ENCODE data around the gene ITGB4. TPM values are rescaled to one million over a fixed set of nuclear protein-coding genes. Genes with fewer than 3 reads are reported as not detected.

ITGB4 gene
- total RNA-seq, 1 donor from 2014 or later: not detected

- no peak for DNase-seq (ENCODE audit: low spot score)
- Histone ChIP-seq H4K20me1 (ENCODE audit: low read depth) (no peaks in the 10 kb centered on the region), H2AFZ (replicated peaks) (no peak overlapping the region), H3K36me3 (no peaks in the 10 kb centered on the region), H3F3A (ENCODE audit: low read depth) (peaks cover 10% of the 10 kb centered on the region), H3K79me2 (ENCODE audit: low read depth) (no peaks in the 10 kb centered on the region), H3K27ac (no peak overlapping the region), H3K9ac (no peak overlapping the region), H3K4me1 (no peaks in the 10 kb centered on the region), H3K4me2 (no peak overlapping the region), H3K27me3 (peaks cover 44% of the 10 kb centered on the region), H3K9me3 (ENCODE audit: low read depth) (no peaks in the 10 kb centered on the region), H3K4me3 (no peak overlapping the region)
- H3K9me3 Mint-ChIP-seq: no peaks in the 10 kb centered on the region
- no peak for TF ChIP-seq EZH2 (IDR thresholded peaks at IDR 0.05)
- TF ChIP-seq EZH2phosphoT487 (IDR thresholded peaks at IDR 0.05): no peak
- TF ChIP-seq CTCF (IDR thresholded peaks at IDR 0.05): no peak
- H3K4me1 Mint-ChIP-seq: peaks cover 2% of the 10 kb centered on the region
- H3K36me3 Mint-ChIP-seq: no peaks in the 10 kb centered on the region
- H3K4me3 Mint-ChIP-seq: no peak overlapping the region
- H3K27me3 Mint-ChIP-seq (ENCODE audit: insufficient read depth, low read depth): peaks cover 42% of the 10 kb centered on the region
- H3K27ac Mint-ChIP-seq: no peak overlapping the region
Measured at GRCh38 chr17:75719732-75720131, 1.5 kb upstream of the ITGB4 start.

- H3K27me3 Mint-ChIP-seq (ENCODE audit: insufficient read depth, low read depth): peaks cover 38% of the 10 kb centered on the region
- no peak overlapping the region for H3K27ac ChIP-seq
- H3K4me2 ChIP-seq: peak overlapping the region; percentile 82
Measured at GRCh38 chr17:75721463-75722011, 278 bp downstream of the ITGB4 start.

GRCh38 chr17:75722076-75722475 is 817 bp downstream of the ITGB4 start:
- Histone ChIP-seq H3K79me2 (ENCODE audit: low read depth) (no peaks in the 10 kb centered on the region), H4K20me1 (ENCODE audit: low read depth) (no peaks in the 10 kb centered on the region), H2AFZ (replicated peaks) (no peak overlapping the region), H3K27ac (no peak overlapping the region), H3K4me2 (no peak overlapping the region), H3K4me1 (no peaks in the 10 kb centered on the region), H3K9ac (no peak overlapping the region), H3K27me3 (peaks cover 44% of the 10 kb centered on the region), H3F3A (ENCODE audit: low read depth) (peaks cover 10% of the 10 kb centered on the region), H3K9me3 (ENCODE audit: low read depth) (no peaks in the 10 kb centered on the region), H3K36me3 (no peaks in the 10 kb centered on the region), H3K4me3 (no peak overlapping the region)
- no peaks in the 10 kb centered on the region for H3K9me3 Mint-ChIP-seq
- no peak overlapping the region for H3K27ac Mint-ChIP-seq
- no peaks in the 10 kb centered on the region for H3K36me3 Mint-ChIP-seq
- no peak for DNase-seq (ENCODE audit: low spot score)
- H3K4me3 Mint-ChIP-seq: peak overlapping the region; percentile 58
- peaks cover 35% of the 10 kb centered on the region for H3K27me3 Mint-ChIP-seq (ENCODE audit: insufficient read depth, low read depth)
- peaks cover 2% of the 10 kb centered on the region for H3K4me1 Mint-ChIP-seq
- no peak for TF ChIP-seq EZH2phosphoT487 (IDR thresholded peaks at IDR 0.05)
- TF ChIP-seq EZH2 (IDR thresholded peaks at IDR 0.05): no peak
- TF ChIP-seq CTCF (IDR thresholded peaks at IDR 0.05): no peak

More at GRCh38 chr17:75721463-75722011, 278 bp downstream of the ITGB4 start:
- H3K27ac Mint-ChIP-seq: no peak overlapping the region
- Histone ChIP-seq H3F3A (ENCODE audit: low read depth) (peaks cover 10% of the 10 kb centered on the region), H2AFZ (replicated peaks) (peak overlapping the region; percentile 78), H3K27me3 (peaks cover 44% of the 10 kb centered on the region), H3K36me3 (no peaks in the 10 kb centered on the region), H3K4me3 (peak overlapping the region; percentile 56), H3K4me1 (no peaks in the 10 kb centered on the region), H3K9ac (no peak overlapping the region), H4K20me1 (ENCODE audit: low read depth) (no peaks in the 10 kb centered on the region), H3K9me3 (ENCODE audit: low read depth) (no peaks in the 10 kb centered on the region), H3K79me2 (ENCODE audit: low read depth) (no peaks in the 10 kb centered on the region)
- DNase-seq (ENCODE audit: low spot score): no peak
- H3K4me3 Mint-ChIP-seq: peak overlapping the region; percentile 58
- no peaks in the 10 kb centered on the region for H3K36me3 Mint-ChIP-seq
- no peaks in the 10 kb centered on the region for H3K9me3 Mint-ChIP-seq
- TF ChIP-seq CTCF (IDR thresholded peaks at IDR 0.05) (no peak), EZH2 (IDR thresholded peaks at IDR 0.05) (no peak)
- H3K4me1 Mint-ChIP-seq: peaks cover 2% of the 10 kb centered on the region

All from neural progenitor cell (in vitro differentiated cells).